Measurements from ENCODE around the gene PIGO. TPM values are rescaled to one million over a fixed set of nuclear protein-coding genes. Genes with fewer than 3 reads are reported as not detected.

The PIGO gene
- total and polyA plus RNA-seq, 10 of the 15 experiments (the other 5 are each of a cell fraction or from before 2014, with no cell fraction given), result 8.2 to 23.3 (median 18.4) TPM

- no peak for TF ChIP-seq BCLAF1 (IDR thresholded peaks at IDR 0.05)
- TF ChIP-seq KAT2A (conservative IDR thresholded peaks at IDR 0.05; ENCODE audit: control insufficient read depth, low read depth, low read length), result no peak
- TF ChIP-seq SREBF2 (IDR thresholded peaks at IDR 0.05; ENCODE audit: low read length), result no peak
- TF ChIP-seq TAF1 (IDR thresholded peaks at IDR 0.05; ENCODE audit: borderline replicate concordance, low read depth, low read length), result no peak
- no peak for TF ChIP-seq NFYA (IDR thresholded peaks at IDR 0.05; ENCODE audit: borderline replicate concordance, low read depth, low read length)
- TF ChIP-seq NR2C1 (IDR thresholded peaks at IDR 0.05), result no peak
- TF ChIP-seq NBN (IDR thresholded peaks at IDR 0.05), result no peak
- TF ChIP-seq SKIL (IDR thresholded peaks at IDR 0.05; ENCODE audit: low read depth, poor library complexity, severe bottlenecking), result no peak
- TF ChIP-seq TCF3 (IDR thresholded peaks at IDR 0.05; ENCODE audit: borderline replicate concordance, insufficient read depth, low read depth, low read length), result no peak
- no peak for TF ChIP-seq ZBTB11 (CRISPR knock-in tag; IDR thresholded peaks at IDR 0.05)
- TF ChIP-seq MXI1 (IDR thresholded peaks at IDR 0.05; ENCODE audit: low read depth, low read length), result no peak
- no peak for TF ChIP-seq CBX5 (IDR thresholded peaks at IDR 0.05; ENCODE audit: low read depth)
Measured at GRCh38 chr9:35107297-35108290, 11.2 kb upstream of the PIGO start (continued).
